ENCODE data around the gene WDR33.

Gene WDR33

GRCh38 chr2:127685410-127686080 lies 125.4 kb downstream of the WDR33 start:
- no peak for DNase-seq

DNA sequence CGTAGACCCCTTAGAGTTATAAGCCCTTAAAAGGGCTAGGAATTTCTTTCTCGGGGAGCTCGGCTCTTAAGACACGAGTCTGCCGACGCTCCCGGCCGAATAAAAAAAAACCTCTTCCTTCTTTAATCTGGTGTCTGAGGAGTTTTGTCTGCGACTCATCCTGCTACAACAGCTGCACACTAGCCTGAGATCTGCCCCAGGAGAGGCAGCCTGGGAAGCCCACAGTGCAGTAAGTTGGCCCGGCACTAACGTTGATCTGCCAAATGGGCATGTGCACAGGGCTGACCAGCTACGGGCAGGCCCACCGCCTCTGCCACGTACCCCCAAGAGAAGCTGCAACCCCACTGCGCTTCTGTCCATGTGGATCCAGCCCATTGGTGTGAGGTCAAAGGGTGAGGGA lies 127.2 kb downstream of the WDR33 start:
- no peak for DNase-seq

DNA sequence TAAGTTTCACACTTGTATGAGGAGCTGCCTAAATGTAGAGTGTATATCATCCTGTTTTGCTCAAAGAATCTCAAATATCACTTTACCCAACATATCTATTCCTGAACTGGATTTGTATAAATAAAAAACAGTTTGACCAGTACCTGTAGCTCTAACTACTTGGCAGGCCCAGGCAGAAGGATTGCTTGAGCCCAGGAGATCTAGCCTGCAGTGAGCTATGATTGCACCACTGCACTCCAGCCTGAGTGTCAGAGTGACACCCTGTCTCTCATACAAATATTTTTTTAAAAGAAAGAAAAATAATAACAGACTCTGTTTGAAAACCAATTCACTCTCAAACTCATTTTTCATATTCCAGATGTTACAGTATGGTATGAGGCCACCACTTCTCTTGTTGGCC lies 127.9 kb downstream of the WDR33 start:
- DNase-seq = no peak

- DNase-seq = no peak
These were observed 128.8 kb downstream of the WDR33 start for GRCh38 chr2:127681976-127682857.

GRCh38 chr2:127681288-127681804 lies 129.6 kb downstream of the WDR33 start:
- DNase-seq = no peak

- no peak for DNase-seq
These were observed 130.2 kb downstream of the WDR33 start for GRCh38 chr2:127680706-127681287.

DNA sequence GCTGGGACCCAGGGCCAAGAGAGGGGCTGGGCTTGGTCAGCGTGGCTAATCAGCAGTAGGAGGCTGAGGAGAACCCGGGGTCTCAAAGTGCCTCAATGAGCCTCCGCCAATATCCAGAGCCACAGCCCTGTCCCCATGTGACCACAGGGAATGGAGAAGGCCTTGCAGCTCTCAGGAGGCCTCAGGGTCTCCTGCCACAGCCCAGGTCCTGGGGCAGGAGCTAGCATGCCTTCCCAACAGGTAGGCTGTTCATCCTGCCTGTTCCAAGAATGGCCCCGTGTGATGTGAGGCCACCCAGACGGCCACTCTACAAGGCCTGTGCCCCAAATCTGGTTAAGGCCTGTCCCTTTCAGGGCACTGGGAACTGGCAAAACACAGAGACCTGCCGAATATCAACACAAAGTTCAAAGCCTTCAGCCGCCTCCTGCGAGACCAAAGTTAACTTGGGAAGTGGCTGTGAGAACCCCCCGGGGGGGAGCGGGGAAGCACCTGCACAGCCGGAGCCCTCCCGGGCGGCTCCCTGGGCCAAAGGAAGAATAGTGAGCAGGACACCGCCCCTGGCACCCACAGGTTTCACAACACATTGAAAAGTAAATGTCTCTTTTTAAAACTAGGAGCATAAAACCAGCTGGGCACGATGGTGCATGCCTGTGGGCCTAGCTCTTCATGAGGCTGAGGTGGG lies 131.2 kb downstream of the WDR33 start:
- no peak for DNase-seq

GRCh38 chr2:127678991-127679390 lies 132.0 kb downstream of the WDR33 start:
- DNase-seq = no peak

- no peak for DNase-seq
These were observed 132.4 kb downstream of the WDR33 start for GRCh38 chr2:127678531-127678930.

DNA sequence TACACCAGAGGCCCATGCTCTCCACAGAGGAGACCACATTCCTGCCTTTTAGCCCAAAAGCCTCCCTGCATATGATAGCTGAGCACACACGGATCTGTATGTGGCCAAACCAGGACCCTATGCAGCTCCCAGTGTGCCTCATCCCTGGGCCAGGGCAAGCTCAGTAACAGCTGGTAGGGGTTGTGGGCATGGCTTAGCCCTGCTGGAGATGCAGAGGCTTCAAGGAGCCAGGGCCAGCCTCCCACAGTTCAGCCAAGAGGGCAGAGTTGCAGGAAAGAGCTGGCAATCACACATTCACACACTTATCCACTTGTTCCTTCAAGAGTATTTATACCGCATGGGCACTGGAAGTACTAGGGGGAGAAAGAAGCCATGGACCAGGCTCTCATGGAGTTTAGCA lies 134.1 kb downstream of the WDR33 start:
- DNase-seq = no peak

GRCh38 chr2:127675331-127676261 lies 135.4 kb downstream of the WDR33 start, which contains the start of gene LIMS2:
LIMS2 (minus strand) TSS chr2:127675530; CDS start chr2:127675024, 506 bp downstream.
- DNase-seq = no peak

DNA sequence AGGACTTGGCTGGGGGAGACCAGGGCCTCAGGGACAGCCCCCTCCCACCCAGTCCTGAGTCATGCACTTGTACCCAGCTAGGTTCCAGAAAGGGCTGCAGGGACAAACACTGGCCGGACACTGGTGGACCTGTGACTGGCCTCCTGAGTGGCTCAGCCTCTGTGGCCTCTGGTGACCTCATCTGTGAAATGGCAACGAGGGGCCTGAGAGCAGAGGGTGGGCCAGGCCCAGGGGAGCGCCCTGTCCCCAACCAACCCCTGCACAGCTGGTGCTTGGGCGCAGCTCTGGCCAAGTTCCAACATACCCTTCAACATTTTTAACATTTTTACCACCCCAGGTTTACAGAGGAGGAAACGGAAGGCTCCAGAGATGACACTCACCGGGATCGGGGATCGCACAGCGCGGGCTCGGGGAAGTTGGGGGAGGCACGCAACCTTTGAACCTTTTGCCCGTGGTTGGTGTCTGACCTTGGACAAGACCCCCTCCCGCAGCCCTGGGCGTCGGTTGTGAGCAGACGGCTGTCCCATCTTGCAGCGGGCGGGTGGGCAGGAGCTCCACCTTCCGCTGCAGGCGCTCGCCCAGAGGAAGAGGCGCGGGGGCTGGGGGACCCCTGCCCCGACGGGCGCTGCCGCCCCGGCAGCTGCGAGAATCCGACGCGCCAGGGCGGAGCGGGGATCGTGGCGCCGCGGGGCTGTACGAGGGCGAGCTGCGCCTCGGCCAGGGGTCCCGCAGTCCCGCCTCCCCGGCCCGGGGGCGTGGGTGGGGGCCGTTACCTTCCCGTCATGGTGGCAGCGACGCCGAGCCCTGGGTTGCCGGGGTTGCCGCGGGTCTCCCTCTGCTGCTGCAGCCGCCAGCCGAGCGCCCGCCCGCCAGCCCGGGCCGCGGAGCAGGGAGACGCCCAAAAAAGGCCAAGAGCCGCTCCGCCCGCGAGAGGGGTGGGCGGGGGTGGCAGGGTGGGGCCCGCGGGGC lies 136.4 kb downstream of the WDR33 start:
- DNase-seq = no peak

DNA sequence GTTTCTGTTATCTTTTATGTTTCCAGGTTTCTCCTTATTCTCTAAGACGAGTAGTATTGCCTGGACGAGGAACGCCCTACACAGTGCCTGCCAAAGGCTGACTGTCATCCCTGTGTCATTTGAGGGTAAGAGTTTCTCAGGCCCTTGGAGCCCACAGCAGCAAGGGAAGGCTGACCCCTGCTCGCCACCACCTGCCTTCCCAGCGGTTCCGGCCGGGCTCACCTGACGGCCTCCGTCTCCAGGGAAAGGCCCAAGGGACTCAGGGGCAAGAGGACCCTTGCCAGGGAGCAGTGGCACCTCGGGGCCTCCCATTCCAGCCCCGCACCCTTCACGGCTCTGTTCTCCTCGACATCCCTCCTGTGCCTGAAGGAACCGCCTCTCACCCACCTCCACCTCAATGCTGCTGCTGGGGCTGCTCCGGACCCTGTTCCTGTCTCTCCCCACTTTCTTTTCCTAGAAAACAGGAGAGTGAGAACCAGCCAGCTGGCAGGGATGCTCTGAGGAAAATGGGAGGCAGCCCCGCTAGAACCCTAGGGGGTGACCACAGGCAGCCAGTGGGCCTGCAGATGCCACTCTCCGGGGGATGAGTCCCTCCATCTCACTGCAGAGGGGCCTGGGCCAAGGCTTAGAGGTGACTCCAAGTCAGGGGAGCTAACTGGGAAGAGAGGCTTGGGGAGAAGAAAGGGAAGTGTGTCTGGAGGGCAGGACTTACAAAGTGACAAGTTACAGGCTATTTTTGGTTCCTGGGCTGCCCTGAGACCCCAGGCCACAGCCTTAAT lies 137.5 kb downstream of the WDR33 start:
- no peak for DNase-seq

DNA sequence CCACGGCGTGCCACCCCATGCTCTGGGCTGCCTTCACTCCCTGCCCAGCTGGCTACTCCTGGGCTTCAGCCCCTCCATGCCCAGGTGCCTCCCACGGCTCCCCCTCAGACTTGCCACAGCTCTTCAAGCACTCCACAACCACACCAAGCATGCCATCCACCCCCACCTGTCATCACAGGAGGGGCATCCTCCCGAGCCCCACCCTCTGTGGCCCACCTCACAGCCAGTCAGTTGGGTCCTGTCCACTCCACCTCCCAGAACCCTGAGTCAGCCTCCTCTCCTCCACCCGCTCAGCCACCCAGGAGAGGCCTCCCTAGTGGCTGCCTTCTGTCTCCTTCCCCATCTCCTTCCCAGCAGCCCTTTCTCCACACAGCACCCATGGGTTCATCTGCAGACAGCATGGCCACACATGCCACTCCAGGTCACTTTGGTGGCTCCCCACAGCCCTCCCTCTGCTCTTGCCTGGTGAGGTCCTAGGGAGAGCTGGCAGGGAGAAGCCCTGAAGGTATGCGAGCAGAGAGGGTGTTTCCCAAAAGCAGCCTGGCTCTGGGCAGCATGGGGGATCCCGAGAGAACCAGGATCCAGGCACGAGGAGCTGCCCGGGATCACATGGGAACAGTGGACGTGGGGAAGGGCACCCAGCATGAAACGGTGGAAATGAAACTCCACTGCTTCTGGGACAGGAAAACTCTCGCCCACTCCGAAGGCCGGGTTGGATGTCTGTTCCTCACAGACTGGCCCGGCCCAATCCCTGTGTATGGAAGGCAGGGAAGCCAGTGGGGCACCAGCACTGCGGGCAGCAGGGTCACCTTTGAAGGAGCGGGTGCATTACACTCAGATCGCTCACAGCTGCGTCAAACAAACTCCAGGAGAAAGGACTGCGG lies 138.4 kb downstream of the WDR33 start:
- DNase-seq = no peak

GRCh38 chr2:127671557-127672302 lies 139.2 kb downstream of the WDR33 start:
- no peak for DNase-seq

- DNase-seq = no peak
These were observed 140.0 kb downstream of the WDR33 start for GRCh38 chr2:127670957-127671290.

- no peak for DNase-seq
These were observed 140.7 kb downstream of the WDR33 start for GRCh38 chr2:127670055-127670956.

Data from SHP77 (cell line).